ENCODE data around the gene BIRC2.

DNA sequence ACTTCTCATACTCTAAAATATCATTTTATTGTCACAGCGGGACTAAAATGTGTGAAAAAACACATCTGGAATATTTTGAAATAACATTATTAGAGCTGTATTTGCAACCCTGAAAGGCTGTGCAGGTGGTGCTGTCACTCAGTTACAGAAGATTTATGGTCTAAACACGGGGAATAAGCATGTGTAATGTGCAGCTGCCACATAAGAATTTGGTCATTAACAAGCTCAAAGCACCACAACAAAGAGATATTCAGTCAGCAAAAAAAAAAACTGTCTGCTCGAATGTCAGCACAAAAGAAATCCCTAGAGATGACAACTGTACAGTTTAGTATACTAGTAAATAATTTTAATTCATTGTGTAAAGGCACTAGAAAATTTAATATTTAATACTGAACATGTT is 74.2 kb downstream of the BIRC2 start:
- TF ChIP-seq, protein P1, sequence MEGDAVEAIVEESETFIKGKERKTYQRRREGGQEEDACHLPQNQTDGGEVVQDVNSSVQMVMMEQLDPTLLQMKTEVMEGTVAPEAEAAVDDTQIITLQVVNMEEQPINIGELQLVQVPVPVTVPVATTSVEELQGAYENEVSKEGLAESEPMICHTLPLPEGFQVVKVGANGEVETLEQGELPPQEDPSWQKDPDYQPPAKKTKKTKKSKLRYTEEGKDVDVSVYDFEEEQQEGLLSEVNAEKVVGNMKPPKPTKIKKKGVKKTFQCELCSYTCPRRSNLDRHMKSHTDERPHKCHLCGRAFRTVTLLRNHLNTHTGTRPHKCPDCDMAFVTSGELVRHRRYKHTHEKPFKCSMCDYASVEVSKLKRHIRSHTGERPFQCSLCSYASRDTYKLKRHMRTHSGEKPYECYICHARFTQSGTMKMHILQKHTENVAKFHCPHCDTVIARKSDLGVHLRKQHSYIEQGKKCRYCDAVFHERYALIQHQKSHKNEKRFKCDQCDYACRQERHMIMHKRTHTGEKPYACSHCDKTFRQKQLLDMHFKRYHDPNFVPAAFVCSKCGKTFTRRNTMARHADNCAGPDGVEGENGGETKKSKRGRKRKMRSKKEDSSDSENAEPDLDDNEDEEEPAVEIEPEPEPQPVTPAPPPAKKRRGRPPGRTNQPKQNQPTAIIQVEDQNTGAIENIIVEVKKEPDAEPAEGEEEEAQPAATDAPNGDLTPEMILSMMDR (IDR thresholded peaks at IDR 0.05) = no peak
- no peak for TF ChIP-seq POLR2AphosphoS5 (IDR thresholded peaks at IDR 0.05)
